HUES6 (cell line): Measurements from ENCODE around the gene TIPIN.
"Not testable (repeated sequence)": the region's sequence is repeated elsewhere in the genome, so short reads cannot be mapped to it uniquely, and the experiment has no call there.

ENCODE experiments used
- H3K27ac ChIP-seq: 2 replicates; pipeline ENCODE4 v1.7.0; 2013; ENCODE audit warnings: low read depth, mild to moderate bottlenecking, low read length, inconsistent platforms
- H3K27me3 ChIP-seq: 2 replicates; pipeline ENCODE4 v1.6.1; 2013; ENCODE audit warnings: low read length; ENCODE audit not compliant: control insufficient read depth, insufficient read depth
- H3K36me3 ChIP-seq: 2 replicates; pipeline ENCODE4 v1.6.1; 2013; ENCODE audit warnings: low read length; ENCODE audit not compliant: control insufficient read depth, insufficient read depth
- H3K4me1 ChIP-seq: 2 replicates; pipeline ENCODE4 v1.6.1; 2013; ENCODE audit warnings: low read length; ENCODE audit not compliant: control insufficient read depth, insufficient read depth
- H3K4me3 ChIP-seq: 2 replicates; pipeline ENCODE4 v1.5.1; 2013; ENCODE audit warnings: low read depth, low read length
- H3K9ac ChIP-seq: one replicate; pipeline ENCODE4 v1.6.1; 2013; ENCODE audit warnings: mild to moderate bottlenecking, low read length
- H3K9me3 ChIP-seq: 2 replicates; pipeline ENCODE4 v1.6.1; 2013; ENCODE audit warnings: low read depth, low read length; ENCODE audit not compliant: control insufficient read depth, insufficient read depth

The TIPIN gene

DNA sequence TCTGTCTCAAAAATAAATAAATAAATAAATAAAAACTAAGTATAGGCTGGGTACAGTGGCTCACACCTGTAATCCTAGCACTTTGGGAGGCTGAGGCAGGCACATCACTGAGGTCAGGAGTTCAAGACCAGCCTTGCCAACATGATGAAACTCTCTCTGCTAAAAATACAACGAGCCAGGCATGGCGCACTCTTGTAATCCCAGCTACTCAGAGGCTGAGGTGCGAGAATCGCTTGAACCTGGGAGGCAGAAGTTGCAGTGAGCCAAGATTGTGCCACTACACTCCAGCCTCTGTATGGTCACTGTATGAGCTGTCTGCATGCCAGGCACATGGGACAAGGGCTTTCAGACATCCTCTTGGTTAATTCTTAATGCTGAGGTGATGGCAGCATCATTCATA, 28.7 kb downstream of the TIPIN start:
- Histone ChIP-seq H3K9me3 (no peaks in the 10 kb centered on the region), H3K4me1 (no peaks in the 10 kb centered on the region), H3K4me3 (no peak overlapping the region), H3K36me3 (peaks cover 92% of the 10 kb centered on the region), H3K27ac (no peak overlapping the region), H3K27me3 (no peaks in the 10 kb centered on the region), H3K9ac (no peak overlapping the region)

GRCh38 chr15:66326051-66326450, 30.4 kb downstream of the TIPIN start:
- no peaks in the 10 kb centered on the region for H3K9me3 ChIP-seq
- no peak overlapping the region for H3K27ac ChIP-seq
- no peak overlapping the region for H3K9ac ChIP-seq
- no peak overlapping the region for H3K4me3 ChIP-seq
- no peaks in the 10 kb centered on the region for H3K27me3 ChIP-seq
- H3K36me3 ChIP-seq = peaks cover 94% of the 10 kb centered on the region
- H3K4me1 ChIP-seq = no peaks in the 10 kb centered on the region

DNA sequence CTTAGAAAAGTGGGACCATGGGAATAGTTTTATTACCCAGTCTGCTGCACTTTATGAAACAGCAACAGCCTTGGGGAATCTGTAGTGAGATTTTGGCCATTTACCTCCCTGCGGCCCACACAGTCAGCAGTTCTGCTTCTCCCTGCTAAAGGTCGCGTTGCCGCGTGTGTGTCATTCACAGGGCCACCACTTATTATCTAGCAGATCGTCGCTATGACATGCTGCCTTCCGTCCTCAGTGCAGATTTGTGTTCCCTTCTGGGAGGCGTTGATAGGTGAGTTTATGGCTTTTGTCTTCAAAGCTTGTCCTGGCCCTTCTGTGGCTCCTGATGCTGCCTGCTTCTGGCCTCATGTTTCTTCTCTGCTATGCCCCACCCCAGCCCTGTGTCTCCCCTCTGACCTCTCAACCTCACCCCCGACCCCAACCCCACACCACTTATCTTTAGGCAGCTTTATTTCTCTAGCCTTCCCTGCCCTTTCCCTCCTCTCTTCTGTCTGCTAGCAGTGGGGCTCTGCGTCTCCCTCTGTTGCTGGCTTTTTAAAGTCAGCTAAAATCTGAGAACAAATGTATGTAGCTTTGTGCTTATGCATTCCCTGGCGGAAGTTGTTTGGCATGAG, 33.1 kb downstream of the TIPIN start:
- Histone ChIP-seq H3K9ac (no peak overlapping the region), H3K4me3 (no peak overlapping the region), H3K4me1 (no peaks in the 10 kb centered on the region), H3K9me3 (no peaks in the 10 kb centered on the region), H3K36me3 (peaks cover 92% of the 10 kb centered on the region), H3K27ac (no peak overlapping the region), H3K27me3 (no peaks in the 10 kb centered on the region)

DNA sequence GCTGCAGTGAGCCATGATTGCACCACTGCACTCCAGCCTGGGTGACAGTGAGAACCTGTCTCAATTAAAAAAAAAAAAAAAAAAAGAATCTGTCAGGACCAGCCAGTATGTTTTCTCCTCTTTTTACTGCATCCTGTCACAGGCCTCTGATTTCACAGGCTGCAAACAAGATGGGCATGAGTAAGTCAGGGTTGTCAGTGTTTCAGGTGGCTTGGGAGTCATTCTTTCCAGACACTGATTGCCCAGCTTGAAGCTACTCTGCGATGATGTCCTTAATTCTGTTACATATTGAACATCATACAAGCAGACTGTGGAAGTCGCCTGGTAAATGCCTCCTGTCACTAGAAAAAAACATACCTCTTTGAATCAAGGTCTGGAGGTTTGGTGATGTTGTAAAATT, 44.3 kb downstream of the TIPIN start:
- H3K4me1 ChIP-seq = no peaks in the 10 kb centered on the region
- H3K4me3 ChIP-seq = no peak overlapping the region
- H3K27me3 ChIP-seq = no peaks in the 10 kb centered on the region
- H3K36me3 ChIP-seq = peaks cover 94% of the 10 kb centered on the region
- H3K27ac ChIP-seq = no peak overlapping the region
- no peak overlapping the region for H3K9ac ChIP-seq
- no peaks in the 10 kb centered on the region for H3K9me3 ChIP-seq

DNA sequence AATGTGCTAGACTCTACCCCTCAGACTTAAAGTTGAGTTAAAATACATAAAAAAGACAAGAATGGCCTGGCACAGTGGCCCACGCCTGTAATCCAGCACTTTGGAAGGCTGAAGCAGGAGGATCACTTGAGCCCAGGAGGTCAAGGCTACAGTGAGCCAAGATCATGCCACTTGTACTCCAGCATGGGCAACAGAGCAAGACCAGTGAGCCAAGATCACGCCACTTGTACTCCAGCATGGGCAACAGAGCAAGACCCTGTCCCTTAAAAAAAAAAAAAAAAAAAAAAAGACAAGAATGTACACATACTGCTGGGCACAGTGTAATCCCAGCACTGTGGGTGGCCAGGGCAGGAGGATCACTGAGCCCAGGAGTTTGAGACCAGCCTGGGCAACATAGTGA, 45.7 kb downstream of the TIPIN start:
- Histone ChIP-seq H3K27ac (no peak overlapping the region), H3K36me3 (peaks cover 94% of the 10 kb centered on the region)

GRCh38 chr15:66309828-66310227, 46.7 kb downstream of the TIPIN start:
- Histone ChIP-seq H3K4me1 (no peaks in the 10 kb centered on the region), H3K27me3 (no peaks in the 10 kb centered on the region), H3K27ac (no peak overlapping the region), H3K9ac (no peak overlapping the region), H3K4me3 (no peak overlapping the region), H3K36me3 (peaks cover 85% of the 10 kb centered on the region), H3K9me3 (no peaks in the 10 kb centered on the region)

More for the DNA sequence above, 45.7 kb downstream of the TIPIN start:
- H3K4me3 ChIP-seq = no peak overlapping the region
- H3K9me3 ChIP-seq = no peaks in the 10 kb centered on the region
- H3K9ac ChIP-seq = no peak overlapping the region
- H3K27me3 ChIP-seq = no peaks in the 10 kb centered on the region
- no peaks in the 10 kb centered on the region for H3K4me1 ChIP-seq

DNA sequence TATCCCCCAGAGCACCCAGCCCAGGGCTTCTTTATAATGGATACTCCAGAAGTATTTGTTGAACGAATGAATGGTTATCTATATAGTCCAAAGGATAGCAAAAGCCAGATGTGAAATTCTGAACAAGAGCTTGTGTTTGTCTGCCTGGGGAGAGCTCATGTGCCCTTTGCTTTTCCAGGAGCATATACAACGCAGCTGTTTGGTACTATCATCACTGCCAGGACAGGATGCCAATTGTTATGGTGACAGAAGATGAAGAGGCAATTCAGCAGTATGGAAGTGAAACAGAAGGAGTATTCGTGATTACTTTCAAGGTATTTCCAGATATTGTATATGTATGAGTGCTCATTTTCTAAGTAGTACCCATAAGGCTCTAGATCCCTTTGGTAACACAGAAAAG, 48.0 kb downstream of the TIPIN start:
- Histone ChIP-seq H3K4me3 (no peak overlapping the region), H3K27ac (no peak overlapping the region), H3K9me3 (no peaks in the 10 kb centered on the region), H3K9ac (no peak overlapping the region), H3K27me3 (no peaks in the 10 kb centered on the region), H3K36me3 (peaks cover 73% of the 10 kb centered on the region), H3K4me1 (no peaks in the 10 kb centered on the region)

GRCh38 chr15:66306381-66306780, 50.1 kb downstream of the TIPIN start:
- H3K36me3 ChIP-seq = peaks cover 58% of the 10 kb centered on the region
- H3K4me1 ChIP-seq = no peaks in the 10 kb centered on the region
- no peak overlapping the region for H3K27ac ChIP-seq
- no peaks in the 10 kb centered on the region for H3K9me3 ChIP-seq
- no peaks in the 10 kb centered on the region for H3K27me3 ChIP-seq
- no peak overlapping the region for H3K9ac ChIP-seq
- H3K4me3 ChIP-seq = no peak overlapping the region

DNA sequence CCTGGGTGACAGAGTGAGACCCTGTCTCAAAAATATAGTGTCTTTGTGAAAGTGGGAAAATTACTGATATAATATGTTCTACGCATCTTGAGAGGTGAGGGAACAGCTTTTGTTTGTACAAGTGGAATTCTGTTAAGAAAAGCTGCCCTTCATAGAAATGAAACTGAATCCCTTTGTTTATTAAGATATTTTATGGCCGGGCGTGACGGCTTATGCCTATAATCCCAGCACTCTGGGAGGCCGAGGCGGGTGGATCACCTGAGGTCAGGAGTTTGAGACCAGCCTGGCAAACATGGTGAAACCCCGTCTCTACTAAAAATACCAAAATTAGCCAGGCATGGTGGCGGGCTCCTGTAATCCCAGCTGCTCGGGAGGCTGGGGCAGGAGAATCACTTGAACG, 52.1 kb downstream of the TIPIN start:
- not testable (repeated sequence) for H3K9ac ChIP-seq, H3K4me3 ChIP-seq, H3K27me3 ChIP-seq, H3K9me3 ChIP-seq, H3K27ac ChIP-seq, H3K4me1 ChIP-seq
- H3K36me3 ChIP-seq = peaks cover 49% of the 10 kb centered on the region

DNA sequence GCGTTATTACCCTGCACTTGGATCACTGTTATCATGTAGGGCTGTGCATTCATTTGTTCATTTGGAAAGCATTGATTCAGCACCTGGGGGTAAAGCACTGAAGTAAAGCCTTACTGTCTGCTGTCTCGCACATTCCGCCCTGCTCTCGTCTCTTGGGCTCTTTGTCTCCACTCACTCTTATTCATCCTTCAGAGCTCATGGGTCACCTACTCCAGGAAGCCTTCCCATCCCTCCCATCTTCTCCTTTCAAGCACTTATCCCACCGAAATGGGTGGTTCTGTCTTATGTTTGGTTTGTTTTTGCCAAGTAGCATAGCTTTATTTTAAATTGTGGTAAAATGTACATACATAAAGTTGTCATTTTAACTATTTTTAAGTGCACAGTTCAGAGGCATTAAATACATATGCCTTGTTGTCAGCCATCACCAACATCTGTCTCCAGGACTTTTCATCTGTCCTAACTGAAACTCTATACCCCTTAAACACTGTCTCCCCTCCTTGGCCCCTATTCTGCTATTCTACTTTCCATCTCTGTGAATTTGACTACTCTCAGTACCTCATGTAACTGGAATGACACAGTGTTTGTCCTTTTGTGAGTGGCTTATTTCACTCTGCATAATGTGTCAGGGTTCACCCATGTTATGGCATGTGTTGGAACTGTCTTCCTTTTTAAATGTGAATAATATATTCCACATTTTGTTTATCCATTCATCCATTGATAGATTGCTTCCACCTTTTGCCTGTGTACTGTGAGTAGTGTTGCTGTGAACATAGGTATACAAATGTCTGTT, 53.8 kb downstream of the TIPIN start:
- H3K4me3 ChIP-seq = no peak overlapping the region
- H3K4me1 ChIP-seq = peaks cover 4% of the 10 kb centered on the region; the same call in 1 of the 2 replicates
- H3K9me3 ChIP-seq = no peaks in the 10 kb centered on the region
- H3K27ac ChIP-seq = no peak overlapping the region
- H3K27me3 ChIP-seq = no peaks in the 10 kb centered on the region
- H3K9ac ChIP-seq = no peak overlapping the region
- H3K36me3 ChIP-seq = peaks cover 43% of the 10 kb centered on the region

- Histone ChIP-seq H3K27ac (no peak overlapping the region), H3K4me1 (peaks cover 16% of the 10 kb centered on the region), H3K9ac (no peak overlapping the region), H3K9me3 (no peaks in the 10 kb centered on the region), H3K4me3 (no peak overlapping the region), H3K27me3 (no peaks in the 10 kb centered on the region), H3K36me3 (peaks cover 29% of the 10 kb centered on the region)
These were observed 57.7 kb downstream of the TIPIN start for GRCh38 chr15:66298803-66299251.
